HS-5 (cell line): ENCODE results near the gene LINS1.
A peak's percentile ranks its signal among the peaks of the same experiment; 100 is the strongest.

Experiments used
- DNase-seq: peaks from one replicate; pipeline ENCODE4 v3.0.0-alpha.2; 2012; ENCODE audit warnings: low read depth

The LINS1 gene

DNA sequence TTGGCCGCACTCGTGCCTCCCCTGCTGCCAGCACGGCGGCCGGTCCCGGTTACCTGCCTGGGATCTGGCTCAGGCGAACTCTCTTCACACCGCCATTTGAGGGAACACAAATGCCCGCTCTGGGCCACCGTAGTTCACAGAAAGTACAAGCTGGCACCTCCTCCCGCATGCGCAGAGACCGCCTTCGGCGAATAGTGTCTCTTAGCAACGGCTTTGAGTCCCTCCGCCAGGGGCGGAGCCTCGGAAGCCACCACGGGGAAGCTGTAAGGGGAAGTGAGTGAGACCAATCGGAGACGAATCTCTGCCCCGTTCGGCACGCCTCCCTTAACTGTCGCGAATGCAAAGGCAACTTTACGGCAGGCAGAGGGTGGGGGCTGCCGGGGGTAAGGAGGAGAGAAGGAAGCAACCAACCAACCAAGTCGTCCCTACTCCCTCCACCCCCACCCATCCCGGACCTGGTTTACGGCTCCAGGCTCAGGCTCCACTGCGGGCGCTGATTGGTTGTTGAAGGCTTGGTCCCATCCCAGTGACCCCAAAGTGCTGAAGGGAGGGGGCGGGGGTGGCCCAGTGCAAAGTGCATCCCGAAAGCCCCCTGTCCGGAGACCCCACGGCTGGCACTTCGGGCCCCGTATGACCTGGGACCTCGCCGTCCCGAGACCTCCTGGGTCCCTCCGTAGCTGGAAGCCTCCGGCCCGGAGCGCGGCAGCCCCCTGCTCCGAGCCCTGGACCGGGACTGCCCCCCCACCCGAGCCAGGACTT is at the start of gene LINS1, which contains the start of gene ASB7:
Gene LINS1 (minus strand): TSS at position 121 of the 759 bp plus-strand sequence. CDS start 21,342 bp downstream, outside the sequence.
Gene ASB7 (plus strand): TSS at position 526 of the 759 bp plus-strand sequence. CDS start 9,628 bp downstream, outside the sequence.
- peak; percentile 100 for DNase-seq

GRCh38 chr15:100651253-100651652 is 49.3 kb upstream of the LINS1 start:
- peak; percentile 18 for DNase-seq

DNA sequence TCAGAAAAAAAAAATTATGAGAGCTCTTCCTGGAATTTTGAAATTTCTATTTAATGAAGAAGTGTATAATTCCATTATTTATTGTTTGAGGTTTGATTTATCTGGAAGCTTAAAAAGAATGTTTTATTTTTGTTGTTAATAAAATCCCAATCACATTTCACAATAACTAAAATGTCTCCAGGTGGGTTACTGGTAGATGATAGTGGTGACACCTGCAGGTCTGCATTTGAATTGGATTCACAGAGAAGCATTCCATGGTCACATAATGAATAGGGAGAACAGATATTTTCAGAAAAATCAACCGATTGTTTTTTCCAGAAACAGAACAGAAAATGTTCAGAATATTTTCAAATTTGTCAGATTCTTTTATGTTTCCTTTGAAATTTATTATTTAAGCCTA is 48.7 kb upstream of the LINS1 start:
- DNase-seq = no peak

DNA sequence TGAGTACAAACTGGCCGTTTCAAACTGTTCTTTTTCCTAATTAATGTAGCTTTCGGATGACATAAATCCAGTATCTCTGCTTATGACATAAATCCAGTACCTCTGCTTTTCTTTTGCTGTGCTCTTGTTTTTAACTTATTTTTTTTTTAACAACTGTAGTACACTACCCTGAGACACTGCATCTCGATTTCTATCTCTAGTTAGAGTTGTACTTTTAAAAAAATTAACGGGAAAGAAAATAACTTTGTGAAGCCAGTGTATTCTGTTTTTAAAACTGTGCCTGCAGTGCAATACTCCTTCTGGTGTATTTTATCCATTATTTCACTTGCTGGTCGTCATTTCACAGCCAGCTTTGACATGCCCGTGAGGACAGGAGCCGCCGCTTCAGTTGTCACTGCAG is 47.0 kb upstream of the LINS1 start:
- DNase-seq = no peak

DNA sequence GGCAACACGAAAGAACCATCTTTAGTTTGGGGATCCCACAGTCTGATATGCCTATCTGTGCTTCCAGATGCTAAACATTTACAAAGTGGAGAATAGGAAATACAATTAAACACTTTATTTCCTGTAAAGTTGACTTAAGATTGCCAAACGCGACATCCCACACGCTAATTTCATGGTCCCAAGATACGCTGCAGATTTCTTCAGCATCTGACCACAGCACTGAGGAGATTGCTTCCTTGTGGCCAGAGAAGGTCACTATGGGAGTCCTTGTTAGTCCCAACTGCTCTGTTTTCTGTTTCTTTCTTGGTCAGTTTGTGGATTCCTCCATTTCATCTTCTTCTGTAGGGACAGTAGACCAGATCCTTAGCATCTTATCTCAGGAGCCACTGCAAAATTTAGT is 43.7 kb upstream of the LINS1 start:
- DNase-seq = no peak

- DNase-seq = no peak
Measured at GRCh38 chr15:100642950-100643338, 41.0 kb upstream of the LINS1 start.

GRCh38 chr15:100642213-100642949 is 40.4 kb upstream of the LINS1 start:
- no peak for DNase-seq

DNA sequence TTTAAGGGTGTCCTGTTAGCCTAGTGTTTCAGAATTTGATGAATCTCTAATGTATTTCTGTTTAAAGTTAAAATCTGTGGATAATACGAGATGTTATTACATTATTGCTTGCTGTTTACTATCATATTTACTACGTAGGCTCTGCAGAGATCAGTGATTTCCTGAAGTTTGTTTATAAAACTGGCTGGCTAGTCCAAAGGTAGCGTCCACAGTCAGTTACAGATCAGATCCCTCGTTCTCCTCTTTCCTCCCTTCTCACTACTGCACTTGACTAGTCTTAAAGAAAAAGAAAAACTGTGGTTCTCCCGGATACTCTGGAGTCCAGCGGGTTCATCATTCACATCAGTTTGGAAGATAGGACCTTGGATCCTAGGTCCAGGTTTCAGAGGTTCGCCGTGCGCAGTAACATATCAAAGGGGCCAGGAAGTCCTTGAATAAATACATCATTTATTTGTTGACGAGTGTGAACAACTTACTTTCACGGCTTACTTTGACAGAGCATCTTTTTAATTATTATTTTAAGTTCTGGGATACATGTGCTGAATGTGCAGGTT is 36.3 kb upstream of the LINS1 start:
- no peak for DNase-seq

GRCh38 chr15:100635406-100636071 is 33.6 kb upstream of the LINS1 start:
- DNase-seq = no peak

- no peak for DNase-seq
Measured at GRCh38 chr15:100633763-100634075, 31.7 kb upstream of the LINS1 start.

GRCh38 chr15:100631831-100632230 is 29.8 kb upstream of the LINS1 start:
- no peak for DNase-seq

DNA sequence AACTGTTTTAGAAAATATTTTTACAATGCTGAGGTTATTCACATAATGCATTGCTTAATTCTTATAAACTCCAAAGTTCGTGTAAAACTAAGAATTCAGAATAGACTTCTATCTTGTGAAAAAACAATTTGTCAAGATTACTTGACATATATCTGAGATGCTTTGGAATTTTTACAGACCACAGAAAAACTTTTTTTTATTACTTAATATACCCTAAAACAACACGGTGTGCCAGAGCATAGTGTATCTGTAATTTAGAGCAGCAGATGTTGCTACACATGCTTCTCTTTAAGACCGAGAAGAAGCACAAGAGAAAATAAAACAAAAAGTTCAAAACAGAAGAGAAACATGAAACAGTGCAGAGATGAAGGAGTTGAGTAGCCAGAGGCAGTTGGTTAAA is 26.8 kb upstream of the LINS1 start:
- no peak for DNase-seq

DNA sequence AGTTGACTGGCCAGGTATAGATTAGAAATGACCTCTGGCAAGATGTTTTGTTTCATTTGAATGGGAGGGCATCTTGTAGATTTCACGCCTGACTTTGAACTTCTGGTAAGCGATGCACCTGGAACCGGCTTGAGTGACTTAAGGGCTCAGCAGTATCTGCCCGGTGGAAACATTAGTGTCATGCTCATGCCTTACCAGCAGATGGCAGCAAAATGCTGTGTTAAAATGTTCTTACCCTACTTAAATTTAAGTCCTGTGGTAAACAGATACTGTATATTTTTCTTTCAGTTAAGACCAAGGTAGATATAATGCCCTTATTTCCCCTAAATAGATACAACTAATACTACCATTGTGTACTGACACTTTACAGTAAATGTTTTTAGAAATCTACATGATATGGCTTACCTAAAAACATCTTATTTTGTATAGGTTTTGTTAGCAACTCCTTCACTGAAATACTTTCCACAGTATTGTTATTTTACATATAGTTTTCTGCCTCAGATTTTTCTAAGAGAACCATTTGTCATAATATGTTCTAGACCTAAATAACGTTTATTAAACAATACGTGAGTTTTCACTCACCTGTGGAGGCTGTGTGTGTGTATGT is 25.9 kb upstream of the LINS1 start:
- peak; percentile 65 for DNase-seq

GRCh38 chr15:100623301-100623700 is 21.3 kb upstream of the LINS1 start:
- peak; percentile 30 for DNase-seq

DNA sequence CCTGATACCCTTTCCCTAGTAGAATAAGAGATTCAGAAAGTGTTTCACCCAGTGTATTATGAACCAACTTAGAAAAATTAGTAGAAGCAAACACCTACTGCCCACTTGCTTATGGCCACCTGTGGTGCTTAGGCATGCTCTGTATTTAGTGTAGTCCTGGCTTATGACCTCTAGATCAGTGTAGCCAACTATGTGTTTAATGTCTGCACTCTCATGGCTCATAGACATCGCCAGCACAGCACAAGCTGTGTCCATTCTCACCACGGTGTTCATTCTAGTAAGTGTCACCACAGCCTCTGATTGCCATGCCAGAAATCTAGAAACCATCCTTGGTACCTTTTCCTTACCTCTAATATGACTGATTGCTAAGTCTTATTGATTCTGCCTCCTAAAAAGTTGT is 14.7 kb upstream of the LINS1 start:
- no peak for DNase-seq

DNA sequence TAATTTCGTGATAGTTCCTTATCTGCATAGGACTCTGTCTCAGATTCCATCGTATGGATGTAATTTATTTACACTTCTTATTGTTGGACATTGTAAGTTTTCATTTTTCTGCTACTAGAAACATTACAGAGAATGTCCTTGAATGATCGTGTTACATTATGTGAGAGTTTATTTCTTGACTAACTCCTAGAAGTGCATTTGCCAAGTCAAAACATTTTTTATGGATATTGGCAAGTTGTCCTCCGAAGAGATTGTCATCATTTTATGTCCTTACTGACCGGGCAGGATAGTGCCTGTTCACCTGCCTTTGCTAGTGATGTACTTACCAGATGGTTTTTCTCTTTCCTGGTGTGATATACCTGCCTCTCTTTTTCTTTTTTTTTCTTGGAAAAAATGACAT is 13.8 kb upstream of the LINS1 start:
- no peak for DNase-seq

- DNase-seq = no peak
Measured at GRCh38 chr15:100614918-100615317, 12.9 kb upstream of the LINS1 start.

- no peak for DNase-seq
Measured at GRCh38 chr15:100614336-100614735, 12.4 kb upstream of the LINS1 start.

- no peak for DNase-seq
Measured at GRCh38 chr15:100613208-100613607, 11.2 kb upstream of the LINS1 start.

DNA sequence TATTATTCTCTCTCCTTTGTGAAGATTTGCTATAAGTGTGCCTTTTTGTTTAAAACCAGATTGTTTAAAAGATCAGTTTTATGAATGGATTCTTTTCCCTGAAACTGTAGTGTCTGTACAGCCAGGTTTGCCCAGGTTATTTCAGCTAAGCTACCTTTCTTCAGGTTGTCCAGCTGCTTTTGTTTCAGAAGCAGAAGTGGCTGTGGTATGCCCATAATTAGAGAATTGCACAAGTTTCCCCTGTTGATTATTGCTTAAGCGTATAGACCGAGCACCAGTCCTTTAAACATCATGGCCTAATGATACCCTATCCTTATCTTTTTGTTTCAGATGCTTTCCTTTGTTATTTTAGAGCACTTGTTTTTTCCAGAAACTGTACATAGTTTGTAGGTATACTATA is 10.6 kb upstream of the LINS1 start:
- no peak for DNase-seq

DNA sequence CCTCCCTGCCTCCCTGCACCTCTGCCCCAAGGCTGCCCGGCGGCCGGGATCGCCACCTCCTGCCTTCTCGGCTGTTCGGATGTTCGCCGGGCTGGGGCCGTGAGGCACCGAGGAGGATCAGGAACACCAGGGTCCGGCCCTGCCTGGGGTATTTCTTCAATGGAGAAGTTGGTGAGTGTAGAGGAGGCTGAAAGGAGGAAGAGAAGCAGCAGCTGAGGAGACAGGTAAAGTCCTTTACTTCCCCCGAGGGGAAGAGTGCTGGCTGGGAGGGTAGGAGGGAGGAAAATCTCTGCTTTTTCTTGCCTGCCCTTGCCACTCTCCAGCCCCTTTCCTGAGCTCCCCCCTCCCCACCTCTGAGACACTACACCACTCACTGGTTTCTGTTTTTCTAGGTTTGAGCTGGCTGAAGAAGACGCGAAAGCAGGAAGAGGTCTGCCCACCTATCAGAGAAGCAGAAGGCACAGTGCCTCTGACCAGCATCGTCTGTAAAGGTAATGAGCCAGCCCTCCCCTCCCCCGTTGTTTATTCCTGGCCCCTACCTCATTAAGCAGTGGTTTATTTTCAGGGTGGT is 924 bp upstream of the LINS1 start:
- peak; percentile 3 for DNase-seq

- no peak for DNase-seq
Measured at GRCh38 chr15:100601617-100602063, 344 bp downstream of the LINS1 start.
